Spleen (tissue), 11 donors: ENCODE data around the gene RANBP17. TPM values are rescaled to one million over a fixed set of nuclear protein-coding genes. Genes with fewer than 3 reads are reported as not detected.

Source experiments
- DNase-seq: peaks from one replicate; pipeline ENCODE4 v3.0.0-alpha.2; 2020
- H3K27ac ChIP-seq, 8 donors: fragments of 200-600 bp; sonication (generic) in 7 of 8; 1 replicate in 4 of 8; 2 replicates in 4 of 8; pipeline versions ENCODE4 v1.5.0 to v1.8.0; 2016 to 2021; ENCODE audit warnings: inconsistent platforms in 4 of 8, mild to moderate bottlenecking in 4 of 8, moderate library complexity in 1 of 8
- H3K27me3 ChIP-seq, 7 donors: fragments of 200-600 bp; sonication (generic) in 6 of 7; replicated peaks in 1 of 7; 1 replicate in 4 of 7; 2 replicates in 3 of 7; pipeline versions ENCODE4 v1.5.0 to v1.8.0; 2016 to 2021; ENCODE audit warnings: inconsistent platforms in 3 of 7, mild to moderate bottlenecking in 1 of 7
- H3K36me3 ChIP-seq, 6 donors: fragments of 200-600 bp; sonication (generic) in 5 of 6; 1 replicate in 4 of 6; 2 replicates in 2 of 6; pipeline versions ENCODE4 v1.5.0 to v1.8.0; 2016 to 2021; ENCODE audit warnings: inconsistent platforms in 2 of 6
- H3K4me1 ChIP-seq, 6 donors: fragments of 200-600 bp; sonication (generic) in 5 of 6; 1 replicate in 3 of 6; 2 replicates in 3 of 6; pipeline versions ENCODE4 v1.5.0 to v1.8.0; 2016 to 2021; ENCODE audit warnings: inconsistent platforms in 3 of 6
- H3K4me3 ChIP-seq, 8 donors: fragments of 200-600 bp; sonication (generic) in 7 of 8; 1 replicate in 4 of 8; 2 replicates in 4 of 8; pipeline versions ENCODE4 v1.5.0 to v1.8.0; 2016 to 2021; ENCODE audit warnings: inconsistent platforms in 4 of 8, mild to moderate bottlenecking in 4 of 8, moderate library complexity in 2 of 8
- H3K9me3 ChIP-seq, 8 donors: fragments of 200-600 bp; sonication (generic) in 7 of 8; 1 replicate in 4 of 8; 2 replicates in 4 of 8; pipeline versions ENCODE4 v1.5.0 to v1.8.0; 2016 to 2021; ENCODE audit warnings: inconsistent platforms in 4 of 8
- CTCF ChIP-seq, 11 experiments: fragments of 200-600 bp in 7 of 11; fragments of 450-650 bp in 4 of 11; sonication (generic) in 4 of 11; IDR thresholded peaks in 8 of 11; conservative IDR thresholded peaks in 3 of 11; 1 replicate in 7 of 11; 2 replicates in 4 of 11; pipeline versions ENCODE4 v1.4.0 to v1.8.0; 2016 to 2021; ENCODE audit warnings: antibody characterized with exemption in 11 of 11, inconsistent platforms in 4 of 11, mild to moderate bottlenecking in 1 of 11
- POLR2A ChIP-seq, 3 donors: fragments of 450-650 bp; IDR thresholded peaks; one replicate each; pipeline ENCODE4 v1.5.1; 2017; ENCODE audit warnings: antibody characterized with exemption in 3 of 3, mild to moderate bottlenecking in 1 of 3
- POLR2AphosphoS5 ChIP-seq, 3 donors: sonication (generic); formaldehyde crosslinking; IDR thresholded peaks; one replicate each; pipeline ENCODE4 v1.5.1; 2017; ENCODE audit warnings: antibody characterized with exemption in 3 of 3
- WGBS, 5 donors: extraction: QIAGEN DNeasy Blood & Tissue Kit in 3 of 5; methylation state at CpG; one replicate each; pipeline versions ENCODE4 v1.1.5 to v1.1.7; 2013 to 2018; 5-methylcytosine and 5-hydroxymethylcytosine counted together
- intact Hi-C: fragments of 100-400 bp; cut with DNase I; formaldehyde crosslinking; loops from one replicate; pipeline ENCODE4 v1.15.0; 2023; ENCODE audit warnings: low total_unique reads
- polyA plus RNA-seq, 3 donors: library from polyadenylated mRNA; stranded (reverse); fragments of 200-250 nt; gene quantifications; one replicate each; pipeline ENCODE4 v1.2.1, GENCODE V29; 2013
- total RNA-seq, 7 donors: library from RNA; depleted of rRNA in 3 of 7; stranded (reverse); fragments of >200 nt in 3 of 7; fragmentation: NEBNext Ultra II Directional in 4 of 7; extraction: Animal tissue kit (Norgen Biotek cat#: 25700) in 4 of 7; gene quantifications; one replicate each; pipeline versions ENCODE4 v1.1.0 to v1.2.1, GENCODE V29; 2016 to 2021
- donor health status: healthy with polysubstance abuse.
- donor health status: DM: no; HTN: no; CAD: no; lungs with moderate emphysema.
- donor health status: DM: no; HTN: no; CAD: no.
- donor health status: Bipolar disorder and iron deficiency.
- donor health status: healthy.
- donor health status: DM: no; HTN: no; CAD: no.
- donor health status: DM: yes; HTN: yes; CAD: no.

The RANBP17 gene
- total and polyA plus RNA-seq, 10 donors: 0.56 to 6.6 (median 3.4) TPM

DNA sequence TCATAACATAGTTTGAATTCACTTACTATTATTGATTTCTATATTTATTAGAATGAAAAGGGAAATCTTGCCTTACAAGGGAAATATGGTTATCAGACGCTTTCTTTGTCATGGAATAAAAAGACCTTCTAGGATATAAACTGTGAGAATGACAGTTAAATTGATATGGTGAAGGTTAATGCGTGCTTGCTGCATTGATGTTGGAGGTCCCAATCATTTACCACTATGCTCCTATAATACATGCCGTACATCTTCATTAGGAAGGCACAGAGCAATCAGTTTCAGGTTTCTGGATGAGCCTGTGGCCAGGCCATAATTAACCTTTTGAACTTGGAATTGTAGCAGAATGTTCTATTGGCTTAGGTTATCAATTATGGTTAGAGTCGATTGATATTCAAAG lies 245.9 kb downstream of the RANBP17 start:
- no peaks in the 10 kb centered on the region for H3K27me3 ChIP-seq
- no peak overlapping the region for H3K27ac ChIP-seq
- 84 to 96% (median 89%) methylated on average over 4 of the region's 4 CpGs for WGBS, 5 donors
- H3K4me3 ChIP-seq: no peak overlapping the region
- H3K9me3 ChIP-seq: no peaks in the 10 kb centered on the region
- DNase-seq: no peak
- intact Hi-C loops: no loop called here
- no peaks in the 10 kb centered on the region for H3K4me1 ChIP-seq
- no peaks in the 10 kb centered on the region for H3K36me3 ChIP-seq
- TF ChIP-seq POLR2A (IDR thresholded peaks at IDR 0.05): no peak
- no peak for TF ChIP-seq CTCF (IDR thresholded peaks at IDR 0.05 in 8 of 11, conservative IDR thresholded peaks at IDR 0.05 in 3 of 11)
- TF ChIP-seq POLR2AphosphoS5 (IDR thresholded peaks at IDR 0.05): no peak

- H3K27ac ChIP-seq: no peak overlapping the region
- intact Hi-C loops: no loop called here
- DNase-seq: no peak
- no peaks in the 10 kb centered on the region for H3K4me1 ChIP-seq
- H3K36me3 ChIP-seq: no peaks in the 10 kb centered on the region
- H3K4me3 ChIP-seq: no peak overlapping the region
- TF ChIP-seq POLR2A (IDR thresholded peaks at IDR 0.05) (no peak), CTCF (IDR thresholded peaks at IDR 0.05 in 8 of 11, conservative IDR thresholded peaks at IDR 0.05 in 3 of 11) (no peak), POLR2AphosphoS5 (IDR thresholded peaks at IDR 0.05) (no peak)
- peaks cover 0 to 25% (median 0%) of the 10 kb centered on the region in 8 donors for H3K9me3 ChIP-seq
- 72 to 89% (median 79%) methylated on average over 5 of the region's 5 CpGs for WGBS, 5 donors
- no peaks in the 10 kb centered on the region for H3K27me3 ChIP-seq
These were observed 253.7 kb downstream of the RANBP17 start for GRCh38 chr5:171115519-171115918.

DNA sequence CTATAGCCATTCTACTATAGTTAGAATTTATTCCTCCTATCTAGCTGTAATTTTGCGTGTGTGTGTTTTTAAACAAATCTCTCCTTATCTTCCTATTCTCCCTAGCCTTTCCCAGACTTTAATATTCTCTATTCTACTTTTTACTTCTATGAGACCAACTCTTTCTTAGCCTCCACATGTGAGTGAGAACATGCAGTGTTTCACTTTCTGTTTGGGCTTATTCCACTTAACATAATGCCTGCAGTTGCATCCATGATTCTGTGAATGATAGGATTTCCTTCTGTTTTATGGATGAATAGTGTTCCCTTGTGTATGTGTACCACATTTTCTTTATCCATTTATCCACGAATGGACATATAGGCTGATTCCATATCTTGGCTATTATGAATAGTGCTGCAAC lies 254.9 kb downstream of the RANBP17 start:
- no peak for DNase-seq
- intact Hi-C loops: no loop called here
- WGBS, 5 donors: 84 to 95% (median 93%) methylated on average over 2 of the region's 2 CpGs
- Histone ChIP-seq H3K4me3 (no peak overlapping the region), H3K27ac (no peak overlapping the region), H3K9me3 (peaks cover 0 to 25% (median 0%) of the 10 kb centered on the region in 8 donors), H3K4me1 (no peaks in the 10 kb centered on the region), H3K36me3 (no peaks in the 10 kb centered on the region), H3K27me3 (no peaks in the 10 kb centered on the region)
- no peak for TF ChIP-seq CTCF (IDR thresholded peaks at IDR 0.05 in 8 of 11, conservative IDR thresholded peaks at IDR 0.05 in 3 of 11)
- no peak for TF ChIP-seq POLR2A (IDR thresholded peaks at IDR 0.05)
- no peak for TF ChIP-seq POLR2AphosphoS5 (IDR thresholded peaks at IDR 0.05)

DNA sequence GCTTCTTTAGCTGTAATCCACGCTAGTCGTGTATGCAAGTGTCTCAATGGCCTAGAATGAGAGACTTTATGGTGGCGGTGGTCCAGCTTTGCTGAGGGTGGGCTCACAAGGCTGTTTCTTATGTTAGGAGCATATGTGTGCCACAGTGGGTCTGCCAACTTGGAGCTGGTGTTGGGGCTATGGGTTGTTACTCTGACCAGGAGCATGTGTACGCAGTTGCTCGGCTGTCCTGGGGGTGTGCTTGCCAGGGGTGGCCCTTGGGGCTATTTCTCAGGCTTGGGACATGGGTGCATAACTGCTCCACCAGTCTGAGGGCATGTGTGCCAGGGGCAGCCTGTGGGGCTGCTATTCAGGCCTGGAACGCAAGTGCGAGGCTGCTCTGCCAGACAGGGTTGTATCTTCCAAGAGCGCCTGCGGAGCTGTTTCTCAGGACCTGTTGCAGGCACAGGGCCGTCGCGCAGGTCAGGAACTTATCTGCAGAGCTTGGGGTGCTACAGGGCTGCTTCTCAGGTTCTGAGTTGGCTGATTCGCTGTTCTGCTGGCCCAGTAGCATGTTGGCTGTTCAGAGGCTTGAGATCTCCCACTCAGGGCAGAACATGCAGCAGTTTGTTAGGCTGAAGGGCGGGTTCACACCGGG lies 259.3 kb downstream of the RANBP17 start:
- no peak for DNase-seq
- peaks cover 0 to 8% (median 0%) of the 10 kb centered on the region in 7 donors for H3K27me3 ChIP-seq
- H3K4me1 ChIP-seq: no peaks in the 10 kb centered on the region
- H3K36me3 ChIP-seq: no peaks in the 10 kb centered on the region
- H3K9me3 ChIP-seq: peaks cover 0 to 25% (median 0%) of the 10 kb centered on the region in 8 donors
- no peak overlapping the region for H3K27ac ChIP-seq
- no peak overlapping the region for H3K4me3 ChIP-seq
- TF ChIP-seq POLR2AphosphoS5 (IDR thresholded peaks at IDR 0.05) (no peak), CTCF (IDR thresholded peaks at IDR 0.05 in 8 of 11, conservative IDR thresholded peaks at IDR 0.05 in 3 of 11) (no peak), POLR2A (IDR thresholded peaks at IDR 0.05) (no peak)
- intact Hi-C loops: no loop called here
- WGBS, 5 donors: 86 to 95% (median 90%) methylated on average over 10 to 15 of the region's 15 CpGs
